Endothelial cell of umbilical vein (primary cell): ENCODE results near the gene FAM200A. TPM values are rescaled to one million over a fixed set of nuclear protein-coding genes. Genes with fewer than 3 reads are reported as not detected.

Source experiments
- BruUV-seq: library from RNA; stranded (reverse); fragments of 400-500 nt; replicated peaks from 2 replicates; lab custom pipeline; 2021; lab: Mats Ljungman, UMichigan
- CTCF ChIA-PET: fragments of 300-600, 350-600 bp; sonication (Branson Sonifier 250); formaldehyde crosslinking; loops from one replicate; lab custom pipeline; 2021; ENCODE audit warnings: antibody characterized with exemption, inconsistent platforms; lab: Charles Lee
- POLR2A ChIA-PET: fragments of 300-600, 350-600 bp; sonication (Branson Sonifier 250); formaldehyde crosslinking; loops from one replicate; lab custom pipeline; 2021; ENCODE audit warnings: antibody characterized with exemption, inconsistent platforms; lab: Charles Lee
- DNase-seq: peaks from one replicate; pipeline ENCODE4 v3.0.0-alpha.2; 2011; ENCODE audit warnings: low read depth, low spot score
- FAIRE-seq: peaks from 2 replicates; lab custom pipeline; 2011; peaks lifted over from hg19 to GRCh38; lab: Jason Lieb, UNC
- H2AFZ ChIP-seq: 2 replicates; pipeline ENCODE4 v1.6.0; 2012; ENCODE audit warnings: low read depth, low read length, control low read depth, inconsistent platforms
- H3K27ac ChIP-seq: 2 replicates; pipeline ENCODE4 v1.5.1; 2011; ENCODE audit warnings: low read depth, mild to moderate bottlenecking, control low read depth, low read length, moderate library complexity; ENCODE audit not compliant: insufficient read depth
- H3K27me3 ChIP-seq, 2 experiments: 2 replicates each; pipeline versions ENCODE4 v1.6.0 to v1.6.1; 2011; ENCODE audit warnings: low read length in 2 of 2, mixed read lengths in 1 of 2; ENCODE audit not compliant: control insufficient read depth in 2 of 2, insufficient read depth in 2 of 2
- H3K36me3 ChIP-seq, 2 experiments: 2 replicates in 1 of 2; 3 replicates in 1 of 2; pipeline ENCODE4 v1.5.1; 2011; ENCODE audit warnings: low read length in 2 of 2, mild to moderate bottlenecking in 1 of 2, moderate library complexity in 1 of 2; ENCODE audit not compliant: control insufficient read depth in 2 of 2, insufficient read depth in 2 of 2; ENCODE audit errors: extremely low read depth in 1 of 2
- H3K4me1 ChIP-seq: 3 replicates; pipeline ENCODE4 v1.5.1; 2011; ENCODE audit warnings: mild to moderate bottlenecking, low read length; ENCODE audit not compliant: control insufficient read depth, insufficient read depth; ENCODE audit errors: extremely low read depth
- H3K4me2 ChIP-seq: 2 replicates; pipeline ENCODE4 v1.6.1; 2011; ENCODE audit warnings: low read length, control low read depth, mixed read lengths; ENCODE audit not compliant: insufficient read depth
- H3K4me3 ChIP-seq, 3 experiments: fragments of 200-600 bp in 1 of 3; sonication (generic), shearing (Covaris generic) in 1 of 3; replicated peaks in 1 of 3; 2 replicates each; pipeline ENCODE4 v1.5.1; 2011 to 2016; ENCODE audit warnings: control low read depth in 3 of 3, low read length in 3 of 3, mild to moderate bottlenecking in 2 of 3, inconsistent platforms in 1 of 3, low read depth in 1 of 3, moderate library complexity in 1 of 3; ENCODE audit not compliant: insufficient read depth in 1 of 3
- H3K79me2 ChIP-seq: 2 replicates; pipeline ENCODE4 v1.6.0; 2012; ENCODE audit warnings: low read length, inconsistent platforms; ENCODE audit not compliant: control insufficient read depth, insufficient read depth
- H3K9ac ChIP-seq: replicated peaks from 2 replicates; pipeline ENCODE3; 2011; ENCODE audit warnings: low read length, control low read depth; ENCODE audit not compliant: insufficient read depth; ENCODE audit errors: extremely low read depth
- H3K9me1 ChIP-seq: replicated peaks from 3 replicates; pipeline ENCODE4 v1.6.0; 2011; ENCODE audit warnings: mild to moderate bottlenecking, low read length; ENCODE audit not compliant: control insufficient read depth, insufficient read depth; ENCODE audit errors: extremely low read depth
- H3K9me3 ChIP-seq: replicated peaks from 2 replicates; pipeline ENCODE4 v1.5.1; 2012; ENCODE audit warnings: low read length, inconsistent platforms; ENCODE audit not compliant: control insufficient read depth, insufficient read depth
- H4K20me1 ChIP-seq: replicated peaks from 2 replicates; pipeline ENCODE3; 2011; ENCODE audit warnings: mild to moderate bottlenecking, low read length; ENCODE audit not compliant: control insufficient read depth, insufficient read depth; ENCODE audit errors: extremely low read depth
- CTCF ChIP-seq, 2 donors: IDR thresholded peaks; 1 replicate in 1 of 2; 2 replicates in 1 of 2; pipeline ENCODE4 v1.5.1; 2011; ENCODE audit warnings: low read length in 2 of 2, mild to moderate bottlenecking in 2 of 2, moderate library complexity in 2 of 2, control low read depth in 1 of 2, inconsistent platforms in 1 of 2, low read depth in 1 of 2; ENCODE audit not compliant: insufficient read depth in 1 of 2; ENCODE audit errors: extremely low read depth in 1 of 2
- EZH2 ChIP-seq: IDR thresholded peaks from 2 replicates; pipeline ENCODE4 v1.6.1; 2012; ENCODE audit warnings: borderline replicate concordance, low read depth, mild to moderate bottlenecking, moderate library complexity, low read length, inconsistent platforms; ENCODE audit not compliant: severe bottlenecking
- FOS ChIP-seq: IDR thresholded peaks from 2 replicates; pipeline ENCODE4 v1.6.1; 2011; ENCODE audit warnings: mild to moderate bottlenecking, low read length, moderate library complexity, borderline replicate concordance; ENCODE audit not compliant: insufficient read depth
- GATA2 ChIP-seq: IDR thresholded peaks from 2 replicates; pipeline ENCODE4 v1.7.0; 2011; ENCODE audit warnings: low read depth, mild to moderate bottlenecking, moderate library complexity, mixed read lengths, low read length; ENCODE audit not compliant: insufficient read length, insufficient read depth
- JUN ChIP-seq: IDR thresholded peaks from 2 replicates; pipeline ENCODE4 v1.6.1; 2011; ENCODE audit warnings: borderline replicate concordance, low read depth; ENCODE audit not compliant: insufficient read length, insufficient read depth
- MAX ChIP-seq: IDR thresholded peaks from 2 replicates; pipeline ENCODE4 v1.6.1; 2011; ENCODE audit not compliant: insufficient read depth, insufficient read length
- MYC ChIP-seq: IDR thresholded peaks from one replicate; pipeline ENCODE4 v1.6.1; 2011; ENCODE audit warnings: mild to moderate bottlenecking, low read depth, low read length
- POLR2A ChIP-seq: IDR thresholded peaks from 2 replicates; pipeline ENCODE4 v1.6.1; 2012; ENCODE audit warnings: low read depth, mild to moderate bottlenecking, control low read depth, low read length
- POLR2AphosphoS5 ChIP-seq: IDR thresholded peaks from 2 replicates; pipeline ENCODE4 v1.6.1; 2012; ENCODE audit warnings: low read depth, mild to moderate bottlenecking, control low read depth, low read length, moderate library complexity; ENCODE audit not compliant: insufficient read depth
- dilution Hi-C: fragments of 300-500 bp; cut with MboI; formaldehyde crosslinking; loops from one replicate; pipeline ENCODE4 v1.15.0; 2019; ENCODE audit warnings: low sequenced_read_pairs; ENCODE audit not compliant: extremely low pct_ligation_motif_present
- intact Hi-C: fragments of 100-400 bp; cut with micrococcal nuclease; formaldehyde crosslinking; loops from one replicate; pipeline ENCODE4 v1.10.0; 2022
- polyA plus RNA-seq, 4 experiments: library from polyadenylated mRNA; depleted of rRNA in 3 of 4; stranded (reverse) in 3 of 4; unstranded in 1 of 4; fragments of >200 nt; gene quantifications; 2 replicates each; pipeline versions ENCODE4 v1.2.1 to v1.2.3, GENCODE V29; 2011 to 2012; ENCODE audit warnings: missing spikeins in 1 of 4
- total RNA-seq: library from RNA; stranded (reverse); gene quantifications from 2 replicates; pipeline ENCODE4 v1.2.3, GENCODE V29; 2021

The FAM200A gene
- total and polyA plus RNA-seq, 2 donors (not counting 3 experiments of a cell fraction or from before 2014, with no cell fraction given): 2.1 to 3.6 TPM

GRCh38 chr7:99562114-99562784, 10.3 kb upstream of the FAM200A start:
- Histone ChIP-seq H3K9me1 (no peaks in the 10 kb centered on the region), H3K4me2 (peak overlapping the region; percentile 6), H3K27ac (peak overlapping the region; percentile 20), H3K36me3 (peaks cover 4 to 16% of the 10 kb centered on the region in 2 experiments), H3K79me2 (peaks cover 13% of the 10 kb centered on the region), H3K4me3 (no peak overlapping the region), H3K9ac (no peak overlapping the region), H3K4me1 (peaks cover 20% of the 10 kb centered on the region), H3K27me3 (no peaks in the 10 kb centered on the region), H3K9me3 (no peaks in the 10 kb centered on the region), H2AFZ (no peak overlapping the region), H4K20me1 (no peaks in the 10 kb centered on the region)
- ChIA-PET CTCF (no interaction called here), POLR2A (no interaction called here)
- no peak for DNase-seq
- no peak for TF ChIP-seq EZH2
- TF ChIP-seq GATA2: no peak
- TF ChIP-seq MYC: no peak
- no peak for TF ChIP-seq CTCF (IDR thresholded peaks at IDR 0.05; ENCODE audit: extremely low read depth in 1 of 2, insufficient read depth in 1 of 2, low read depth in 1 of 2, low read length in 2 of 2)
- no peak for TF ChIP-seq MAX
- TF ChIP-seq JUN: no peak
- no peak for TF ChIP-seq POLR2AphosphoS5
- TF ChIP-seq POLR2A: no peak
- TF ChIP-seq FOS: no peak
- no peak for FAIRE-seq
- BruUV-seq: TSS peak; percentile 21
- dilution Hi-C loops: no loop called here
- intact Hi-C loops: no loop called here
